GM12891 (cell line): Measurements from ENCODE around the gene ZDHHC7.

Experiments used
- PAX5 ChIP-seq: IDR thresholded peaks from 2 replicates; pipeline ENCODE4 v1.6.1; 2011; ENCODE audit warnings: low read length, moderate library complexity, mild to moderate bottlenecking; ENCODE audit not compliant: insufficient read depth, severe bottlenecking
- POLR2A ChIP-seq: IDR thresholded peaks from 2 replicates; pipeline ENCODE4 v1.6.1; 2011; ENCODE audit warnings: low read depth, low read length, control low read depth
- POLR2AphosphoS5 ChIP-seq: IDR thresholded peaks from 2 replicates; pipeline ENCODE4 v1.6.1; 2011; ENCODE audit warnings: low read depth, low read length, control low read depth
- POU2F2 ChIP-seq: IDR thresholded peaks from 2 replicates; pipeline ENCODE4 v1.6.1; 2011; ENCODE audit warnings: low read depth, mild to moderate bottlenecking, control low read depth, low read length, moderate library complexity
- SPI1 ChIP-seq: IDR thresholded peaks from 2 replicates; pipeline ENCODE4 v1.6.1; 2011; ENCODE audit warnings: low read depth, low read length, control low read depth
- TAF1 ChIP-seq: IDR thresholded peaks from 2 replicates; pipeline ENCODE4 v1.6.1; 2011; ENCODE audit warnings: low read depth, low read length, control low read depth

DNA sequence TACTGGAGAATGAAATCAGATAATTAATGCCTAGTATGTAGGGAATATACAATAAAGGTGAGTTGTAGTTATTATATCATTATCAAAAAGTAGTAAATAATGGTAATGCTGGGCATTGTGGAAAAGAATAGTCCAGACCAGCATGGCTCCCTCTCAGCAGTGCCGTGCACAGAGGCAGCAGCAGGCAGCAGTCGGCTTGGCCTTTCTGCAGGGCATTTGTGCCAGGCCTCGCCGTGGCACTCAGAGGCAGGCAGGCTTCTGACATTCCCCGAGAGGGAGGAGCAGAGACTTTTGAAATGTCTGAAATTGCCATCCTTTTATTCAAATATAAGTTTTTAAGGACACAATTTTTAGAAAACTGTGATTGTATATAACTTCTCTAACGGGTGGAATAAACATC, 31.3 kb upstream of the ZDHHC7 start:
- TF ChIP-seq PAX5 (no peak), POLR2A (no peak), POLR2AphosphoS5 (no peak), SPI1 (no peak), POU2F2 (no peak), TAF1 (no peak)
